Epithelial cell of proximal tubule (primary cell): ENCODE data around the gene PGA5. TPM values are rescaled to one million over a fixed set of nuclear protein-coding genes. Genes with fewer than 3 reads are reported as not detected.

ENCODE experiments used
- DNase-seq: peaks from one replicate; pipeline ENCODE4 v3.0.0-alpha.2; 2011; ENCODE audit warnings: low read depth
- H3K4me3 ChIP-seq: 2 replicates; pipeline ENCODE4 v1.5.1; 2011; ENCODE audit warnings: low read depth, mild to moderate bottlenecking, low read length
- CTCF ChIP-seq: conservative IDR thresholded peaks from 2 replicates; pipeline ENCODE4 v1.5.1; 2012; ENCODE audit warnings: low read depth, mild to moderate bottlenecking, low read length
- total RNA-seq: library from RNA; depleted of rRNA; stranded (reverse); fragments of >200 nt; gene quantifications from 2 replicates; pipeline ENCODE4 v1.2.3, GENCODE V29; 2015

The PGA5 gene
- total RNA-seq, 1 donor from 2014 or later: not detected

- H3K4me3 ChIP-seq: no peak overlapping the region
- no peak for DNase-seq
- TF ChIP-seq CTCF: no peak
These were observed 17.6 kb downstream of the PGA5 start for GRCh38 chr11:61258546-61258945.

DNA sequence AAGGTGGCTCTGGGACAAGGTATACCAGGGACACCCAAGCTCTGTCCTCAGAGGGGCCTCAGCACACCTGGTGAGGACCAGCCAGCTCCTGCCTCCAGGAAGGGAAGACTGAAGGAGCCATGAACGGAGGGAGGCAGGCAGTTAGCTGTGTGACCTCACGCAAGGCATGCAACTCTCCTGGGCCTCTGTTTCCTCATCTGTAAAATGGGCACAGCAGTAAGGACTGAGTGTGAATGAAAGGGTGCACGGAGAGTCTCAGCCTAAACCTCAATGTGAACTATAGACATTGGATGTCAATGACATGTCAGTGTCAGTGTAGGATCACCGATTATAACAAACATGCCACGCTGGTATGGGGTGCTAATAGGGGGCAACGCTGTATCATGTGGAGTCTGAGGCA lies 18.4 kb downstream of the PGA5 start:
- no peak for DNase-seq
- TF ChIP-seq CTCF: no peak
- no peak overlapping the region for H3K4me3 ChIP-seq

- DNase-seq: no peak
- no peak for TF ChIP-seq CTCF
- no peak overlapping the region for H3K4me3 ChIP-seq
These were observed 23.4 kb downstream of the PGA5 start for GRCh38 chr11:61264371-61264770.

DNA sequence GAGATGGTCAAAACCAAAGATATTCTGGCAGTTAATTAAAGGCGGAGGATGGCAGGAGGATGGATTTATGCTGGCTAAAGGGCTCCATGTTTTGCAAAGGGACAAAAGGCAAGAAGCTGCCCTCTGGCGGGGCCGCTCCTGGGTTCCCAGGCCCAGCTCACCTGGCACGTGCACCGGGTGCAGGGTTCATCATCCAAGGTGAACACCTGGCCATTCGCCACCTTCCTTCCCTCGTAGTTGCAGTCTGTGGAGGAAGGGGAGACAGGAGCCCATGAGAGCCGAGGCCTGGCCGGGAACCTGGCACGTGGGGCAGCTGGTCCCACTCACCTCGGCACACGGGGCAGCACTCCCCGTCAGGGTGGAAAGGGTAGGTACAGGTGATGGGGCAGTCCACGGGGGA lies 23.8 kb downstream of the PGA5 start:
- H3K4me3 ChIP-seq: no peak overlapping the region
- TF ChIP-seq CTCF: no peak
- DNase-seq: no peak

GRCh38 chr11:61265357-61265756 lies 24.4 kb downstream of the PGA5 start:
- TF ChIP-seq CTCF: no peak
- no peak overlapping the region for H3K4me3 ChIP-seq
- DNase-seq: no peak

- no peak for TF ChIP-seq CTCF
- no peak overlapping the region for H3K4me3 ChIP-seq
- DNase-seq: no peak
These were observed 25.6 kb downstream of the PGA5 start for GRCh38 chr11:61266602-61267001.

DNA sequence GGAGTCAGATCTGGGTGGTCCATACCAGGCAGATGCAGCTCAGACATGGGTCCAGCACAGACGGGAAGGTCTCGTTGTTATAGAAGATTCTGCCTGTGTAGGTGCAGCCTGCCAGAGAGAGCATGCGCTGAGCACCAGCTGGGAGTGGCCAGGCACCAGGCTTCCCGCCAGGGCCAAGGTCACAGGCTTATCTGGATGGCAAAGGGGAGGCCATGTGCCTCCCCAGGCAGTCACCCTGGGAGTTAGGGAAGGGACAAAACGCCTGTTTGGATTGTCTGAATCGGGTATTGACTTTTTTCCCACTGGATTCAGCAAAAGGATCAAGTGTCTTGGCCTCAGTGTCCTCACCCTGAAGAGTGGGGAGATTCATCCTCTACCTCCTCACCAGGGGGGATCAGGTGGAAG lies 26.5 kb downstream of the PGA5 start:
- DNase-seq: no peak
- no peak for TF ChIP-seq CTCF
- H3K4me3 ChIP-seq: no peak overlapping the region
